NCI-H1694 (cell line): ENCODE measurements around the gene PLCL2.

ENCODE experiments used
- DNase-seq: peaks from one replicate; lab custom pipeline; 2025; lab: John Stamatoyannopoulos, UW

The PLCL2 gene

DNA sequence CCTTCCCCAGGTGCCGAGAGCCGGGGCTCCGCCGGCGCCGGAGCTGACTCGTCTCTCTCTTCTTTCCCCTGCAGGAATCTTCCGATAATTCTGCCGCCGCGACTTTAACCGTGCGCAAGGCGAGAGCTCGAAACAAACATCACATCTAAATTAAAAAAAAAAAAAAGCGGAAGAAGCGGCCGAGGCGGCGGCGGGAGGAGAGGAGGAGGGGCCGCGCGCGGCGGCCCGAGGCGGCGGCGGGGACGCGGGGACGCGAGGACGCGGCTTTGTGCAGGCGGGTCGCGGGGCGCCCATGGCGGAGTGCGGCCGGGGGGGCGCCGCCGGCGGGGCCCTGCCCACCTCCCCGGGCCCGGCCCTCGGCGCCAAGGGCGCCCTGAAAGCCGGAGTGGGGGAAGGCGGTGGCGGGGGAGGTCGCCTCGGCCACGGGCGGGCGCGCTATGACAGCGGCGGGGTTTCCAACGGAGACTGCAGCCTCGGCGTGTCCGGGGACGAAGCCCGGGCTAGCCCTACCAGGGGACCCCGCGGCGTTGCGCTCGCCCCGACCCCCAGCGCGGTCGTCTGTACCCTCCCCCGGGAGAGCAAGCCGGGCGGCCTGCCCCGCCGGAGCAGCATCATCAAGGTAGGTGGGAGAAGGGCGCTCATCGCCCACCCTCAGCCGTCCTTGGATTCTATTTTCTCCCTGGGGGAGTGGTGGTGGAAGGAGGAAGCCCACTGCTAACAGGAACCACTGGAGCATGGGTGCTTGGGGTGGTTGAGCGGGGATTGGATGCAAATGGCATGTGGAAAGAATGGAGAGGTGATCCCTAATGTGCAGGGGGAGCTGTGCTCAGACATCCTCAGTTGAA, at the start of gene PLCL2:
PLCL2 (plus strand) TSS at position 208 of the 845 bp plus-strand sequence; CDS start at position 293, 85 bp downstream.
- peak; percentile 35 for DNase-seq

DNA sequence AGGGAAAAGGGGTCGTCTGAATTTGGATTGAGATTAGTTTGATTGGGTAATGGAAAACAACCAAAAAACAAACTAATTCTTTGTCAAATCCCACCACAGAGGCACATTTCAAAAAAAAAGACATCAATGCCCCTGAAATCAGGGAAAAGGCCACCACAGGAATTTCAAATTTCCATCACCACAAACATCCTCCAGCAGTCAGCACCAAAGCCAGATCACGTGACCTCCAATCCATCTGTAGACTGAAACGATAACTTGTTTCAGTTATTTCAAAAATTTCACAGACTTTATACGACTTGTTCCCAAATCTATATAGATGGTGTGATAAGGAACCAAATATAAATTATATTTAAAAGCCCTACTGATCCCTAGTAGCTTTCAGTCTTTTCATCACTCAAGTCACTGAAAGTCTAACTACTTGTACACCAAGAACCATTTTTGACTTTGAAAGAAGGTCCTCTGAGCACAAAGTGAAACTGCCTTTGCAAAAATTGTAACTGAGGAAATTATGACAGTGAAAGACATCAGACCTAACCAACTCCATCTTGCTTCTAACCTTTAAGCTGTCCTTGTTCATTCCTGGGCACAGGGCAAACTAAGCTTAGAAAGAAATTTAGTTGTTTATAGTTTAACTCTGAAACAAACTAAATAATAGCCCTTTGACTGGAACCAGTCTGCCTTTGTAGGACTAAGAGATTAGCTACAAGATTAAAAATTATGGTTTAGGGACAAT, 48.1 kb upstream of the PLCL2 start:
- no peak for DNase-seq

DNA sequence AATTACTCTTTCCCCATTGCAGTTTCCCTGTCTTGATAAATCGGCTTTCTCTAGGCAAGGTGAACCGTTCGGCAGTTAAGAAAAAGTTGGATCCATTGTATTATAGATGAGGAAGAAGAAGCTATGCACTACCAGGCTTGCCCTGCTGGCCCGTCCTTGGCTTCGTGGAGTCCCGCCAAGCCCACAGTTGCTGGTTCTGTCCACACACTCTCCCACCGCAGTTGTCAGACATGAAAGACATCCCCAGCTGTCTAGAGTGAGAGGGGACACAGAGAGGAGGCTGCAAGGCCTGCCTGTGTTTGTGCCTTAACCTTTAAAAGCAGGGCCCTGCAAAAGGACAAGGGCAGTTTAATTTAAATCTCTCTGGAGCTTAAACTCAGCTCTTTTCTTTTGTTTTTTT, 47.2 kb upstream of the PLCL2 start:
- DNase-seq: no peak

DNA sequence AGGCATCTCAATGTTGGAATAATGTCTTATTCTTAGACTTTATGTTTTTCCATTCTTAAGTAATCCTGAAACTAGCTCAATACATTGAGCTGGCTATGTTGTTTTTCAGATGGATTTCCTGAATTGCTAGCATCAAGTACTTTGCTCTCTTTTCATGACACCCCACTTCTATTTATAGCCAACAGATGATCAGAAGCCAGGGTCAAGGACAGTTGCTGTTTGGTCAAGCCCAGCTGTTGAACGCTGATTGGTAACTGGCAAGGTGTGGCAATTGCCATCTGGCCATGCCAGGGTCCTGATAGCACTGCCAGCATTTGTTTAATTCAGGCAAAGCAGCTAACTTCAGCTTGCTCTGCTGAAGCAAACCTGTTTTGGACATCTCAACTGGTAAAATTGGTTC, 46.2 kb upstream of the PLCL2 start:
- DNase-seq: peak; percentile 4

DNA sequence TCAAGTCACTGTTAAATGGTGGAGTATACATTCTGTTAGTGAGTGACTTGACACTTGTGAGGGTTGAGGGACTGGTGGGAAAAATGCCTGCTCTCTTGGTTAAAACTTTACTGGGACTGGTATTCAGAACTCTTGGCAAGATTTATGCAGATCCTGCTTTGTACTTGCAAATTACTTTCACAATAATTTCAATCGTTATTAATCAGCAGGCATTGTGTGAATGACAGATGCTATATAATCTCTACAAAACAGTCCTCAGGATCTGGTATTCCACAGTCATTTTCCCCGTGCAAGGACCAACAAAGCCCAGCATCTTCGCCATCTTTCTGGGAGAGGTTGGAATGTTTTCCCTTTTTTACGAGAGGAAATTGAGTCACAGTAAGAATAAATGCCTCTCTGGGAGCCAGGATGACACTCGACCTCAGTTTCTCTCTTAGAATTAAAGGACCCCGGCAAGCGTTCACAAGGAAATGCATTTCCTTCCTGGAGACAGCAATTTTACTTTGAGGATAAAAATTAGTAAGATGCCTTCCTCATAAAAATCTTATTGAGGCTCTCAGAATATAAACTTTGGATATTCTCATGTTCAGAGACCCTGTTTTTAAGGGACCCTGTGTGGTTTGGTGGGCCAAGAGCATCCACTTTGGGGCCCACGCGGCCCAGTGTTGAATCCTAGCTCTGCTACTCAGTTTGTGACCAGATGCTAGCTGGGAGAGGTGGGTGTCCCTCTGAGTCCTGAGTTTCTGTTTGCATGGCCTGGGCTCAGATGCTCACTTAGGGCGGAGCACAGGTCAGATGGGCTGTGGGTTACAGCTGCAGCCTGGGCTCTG, 45.3 kb upstream of the PLCL2 start:
- DNase-seq: no peak

DNA sequence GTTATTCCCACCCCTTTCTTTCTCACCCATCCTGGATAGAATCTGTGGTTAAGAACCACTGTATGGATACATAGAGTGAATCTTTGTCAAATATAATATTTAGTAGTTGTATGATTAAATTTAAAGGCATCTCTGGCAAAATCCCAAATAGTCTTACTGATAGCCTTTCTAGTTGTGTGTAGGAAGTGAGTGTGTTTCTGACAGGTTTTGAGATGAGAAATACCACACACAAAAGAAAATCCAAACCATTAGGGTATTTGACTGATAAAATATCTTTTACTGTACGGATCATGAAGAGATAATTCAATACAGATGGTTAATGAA, 44.7 kb upstream of the PLCL2 start:
- no peak for DNase-seq

DNA sequence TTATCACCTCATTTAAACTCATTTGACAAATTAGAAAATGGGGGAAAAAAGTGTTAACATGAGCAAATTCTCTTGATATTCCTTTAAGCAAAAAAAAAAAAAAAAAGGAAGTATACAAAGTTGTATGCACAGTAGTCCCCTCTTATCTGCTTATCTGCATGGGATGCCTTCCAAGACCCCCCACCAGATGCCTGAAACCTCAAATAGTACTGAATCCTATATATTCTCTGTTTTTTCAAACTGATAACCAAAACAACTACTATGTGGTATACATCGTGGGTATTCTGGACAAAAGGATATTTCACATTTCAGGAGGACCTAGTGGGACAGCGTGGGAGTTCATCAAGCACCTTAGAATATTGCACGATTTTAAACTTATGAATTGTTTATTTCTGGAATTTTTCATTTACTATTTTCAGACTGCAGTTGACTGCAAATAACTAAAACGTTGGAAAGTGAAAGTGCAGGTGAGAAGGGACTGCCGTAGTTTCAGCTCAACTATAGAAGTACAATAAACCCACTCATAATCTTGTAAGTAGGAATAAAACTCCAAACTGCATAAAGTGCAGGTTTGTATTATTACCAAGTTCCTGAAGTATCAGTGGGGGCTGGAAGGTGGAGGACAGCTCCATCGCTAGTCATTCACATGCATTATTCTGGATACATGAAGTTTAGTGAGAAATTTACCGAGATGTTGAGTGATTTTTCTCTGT, 43.6 kb upstream of the PLCL2 start:
- no peak for DNase-seq

DNA sequence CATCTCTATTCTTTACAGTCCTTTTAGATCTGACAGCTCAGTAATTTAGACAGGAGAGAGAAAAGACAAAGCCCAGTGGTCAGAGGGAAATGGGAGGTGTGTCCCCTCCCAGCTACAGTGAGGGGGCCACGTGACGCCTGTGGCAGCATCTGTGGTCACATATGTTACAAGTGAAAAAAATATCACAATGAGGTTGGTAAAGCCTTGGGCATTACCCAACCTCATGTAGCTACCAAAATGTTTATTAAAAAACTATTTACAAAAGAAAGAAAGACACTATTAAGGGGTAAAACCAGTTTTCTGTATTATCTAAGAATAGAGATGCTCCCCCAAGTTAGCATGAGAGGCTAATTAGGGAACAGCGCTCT, 42.9 kb upstream of the PLCL2 start:
- peak; percentile 39 for DNase-seq

DNA sequence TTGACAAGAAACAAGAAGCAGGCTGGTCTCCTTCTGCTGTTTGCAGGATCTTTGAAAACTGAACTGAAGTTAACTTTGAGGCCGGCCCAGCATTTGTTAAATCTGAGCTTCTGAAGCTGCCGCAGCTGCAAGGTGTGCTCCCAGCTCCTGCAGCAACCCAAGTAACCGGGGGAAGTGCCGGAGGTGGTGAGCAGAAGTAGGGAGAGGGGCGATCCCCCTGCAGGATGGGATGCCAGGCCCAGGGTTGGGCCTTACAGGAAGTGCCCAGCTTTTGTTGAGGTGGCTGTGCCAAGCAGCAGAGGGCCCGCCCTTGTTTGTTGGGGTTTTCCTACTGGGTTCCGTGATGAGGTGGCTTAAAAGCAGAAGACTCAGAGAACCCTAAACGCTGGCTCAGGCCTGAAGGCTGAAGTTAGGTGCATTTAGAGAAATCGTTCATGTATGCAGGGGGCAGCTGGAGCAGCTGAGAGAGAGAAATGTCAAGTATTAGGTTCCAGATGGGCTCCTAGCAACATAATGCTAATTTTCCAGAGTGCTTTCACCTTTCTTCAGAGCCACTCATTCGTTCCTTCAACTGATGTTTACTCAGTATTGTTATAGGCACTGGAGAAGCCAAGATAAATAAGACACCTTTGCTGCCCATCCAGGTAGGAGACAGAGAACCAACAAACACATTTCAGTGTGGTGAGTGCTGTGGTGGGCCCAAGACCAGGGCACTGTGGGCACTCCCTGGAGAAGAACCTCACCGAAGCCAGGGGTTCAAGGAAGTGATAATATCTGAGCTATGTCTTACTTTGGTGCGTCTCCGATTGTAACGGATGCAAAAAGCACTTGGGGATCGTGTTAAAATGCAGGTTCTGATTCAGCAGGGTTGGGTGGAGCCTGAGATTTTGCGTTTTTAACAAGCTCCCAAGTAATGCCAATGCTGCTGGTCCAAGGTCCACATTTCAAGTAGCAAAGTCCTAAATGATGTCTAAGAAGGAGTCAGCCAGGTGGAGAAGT, 42.2 kb upstream of the PLCL2 start:
- DNase-seq: peak; percentile 73

DNA sequence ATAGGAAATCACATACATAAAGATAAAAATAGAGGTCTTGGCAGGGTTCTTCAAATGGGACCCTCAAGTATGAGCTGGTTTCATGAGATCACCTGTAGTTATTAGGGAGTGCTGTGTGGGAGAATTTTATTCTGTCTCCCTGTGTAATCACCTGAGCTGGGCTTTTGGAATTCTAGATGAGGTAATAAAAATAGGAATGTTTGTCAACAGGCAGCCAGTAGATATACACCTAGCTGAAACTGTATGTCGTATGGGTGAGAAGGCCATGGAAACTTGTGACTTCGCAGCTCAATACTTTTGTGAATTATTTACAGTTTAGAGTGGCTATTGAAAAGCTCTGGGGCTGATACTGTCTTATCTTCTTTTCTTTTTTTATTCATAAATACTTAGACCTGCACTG, 40.5 kb upstream of the PLCL2 start:
- no peak for DNase-seq

DNA sequence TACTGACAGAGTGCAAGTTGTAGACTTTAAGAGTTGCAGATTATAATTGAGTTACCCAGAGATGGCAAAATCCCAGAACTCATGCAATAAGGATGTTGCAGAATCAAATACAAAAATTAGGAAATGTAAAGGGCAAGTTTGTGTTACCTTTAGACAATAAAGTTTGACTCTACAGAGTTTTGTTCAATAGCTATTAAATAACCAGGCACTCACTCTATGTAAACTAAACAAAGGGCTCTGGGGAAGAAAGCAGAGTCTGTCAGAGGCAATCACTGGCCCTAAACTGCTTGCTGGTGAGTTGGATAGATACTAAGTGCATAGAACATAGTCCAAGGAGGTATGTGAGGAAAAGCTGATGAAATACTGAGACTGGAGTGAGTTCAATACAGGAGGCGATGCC, 40.0 kb upstream of the PLCL2 start:
- DNase-seq: no peak

DNA sequence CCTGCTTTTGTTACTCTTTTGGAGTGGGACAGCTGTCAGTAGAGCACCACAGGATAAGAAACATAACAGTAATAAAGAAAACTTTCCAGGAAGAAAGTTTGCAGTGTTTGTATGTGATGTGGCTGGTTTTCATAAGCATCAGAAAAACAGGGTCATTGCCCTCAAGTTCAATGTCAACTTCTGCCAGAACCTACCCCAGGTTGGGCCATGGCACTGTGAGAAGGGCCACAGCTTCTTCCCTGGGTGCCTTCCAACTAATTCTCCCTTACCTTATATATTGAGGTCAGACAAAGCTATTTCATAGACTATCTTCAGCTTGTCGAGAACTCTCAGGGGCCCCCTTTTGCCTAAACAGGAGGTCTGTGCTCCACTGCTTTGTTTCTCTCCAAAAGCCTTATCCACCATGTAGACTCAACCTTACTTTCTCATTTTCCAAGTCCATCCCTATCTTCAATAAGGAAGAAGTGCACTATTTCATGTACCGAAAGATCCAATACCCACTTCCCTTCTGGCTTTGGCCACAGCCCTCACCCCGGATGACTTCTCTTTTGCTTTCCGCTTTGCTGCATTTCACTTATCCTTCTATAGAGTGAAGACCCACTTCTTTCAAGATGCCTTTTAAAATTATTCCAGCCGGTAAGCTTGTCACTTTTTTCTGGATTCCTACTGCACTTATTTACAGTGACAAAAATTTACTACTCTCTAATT, 38.2 kb upstream of the PLCL2 start:
- DNase-seq: no peak

DNA sequence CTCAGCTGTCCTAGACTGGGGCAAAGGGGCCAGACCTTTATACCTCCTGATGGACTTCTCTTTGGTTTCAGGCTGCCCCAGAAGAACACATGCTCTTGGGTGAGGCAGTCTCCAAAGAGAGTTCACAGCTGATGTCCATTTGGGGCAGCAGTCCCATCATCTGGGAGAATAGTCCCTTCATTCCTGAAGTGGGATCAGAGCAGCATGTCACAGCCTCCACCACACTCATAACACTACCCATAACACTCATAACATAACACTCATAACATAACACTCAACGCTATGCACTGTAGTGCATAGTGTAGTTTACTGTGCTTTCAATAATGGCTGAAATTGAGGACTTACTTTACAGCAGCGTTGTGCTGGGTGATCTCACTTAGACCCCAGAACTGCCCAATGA, 36.7 kb upstream of the PLCL2 start:
- DNase-seq: no peak

DNA sequence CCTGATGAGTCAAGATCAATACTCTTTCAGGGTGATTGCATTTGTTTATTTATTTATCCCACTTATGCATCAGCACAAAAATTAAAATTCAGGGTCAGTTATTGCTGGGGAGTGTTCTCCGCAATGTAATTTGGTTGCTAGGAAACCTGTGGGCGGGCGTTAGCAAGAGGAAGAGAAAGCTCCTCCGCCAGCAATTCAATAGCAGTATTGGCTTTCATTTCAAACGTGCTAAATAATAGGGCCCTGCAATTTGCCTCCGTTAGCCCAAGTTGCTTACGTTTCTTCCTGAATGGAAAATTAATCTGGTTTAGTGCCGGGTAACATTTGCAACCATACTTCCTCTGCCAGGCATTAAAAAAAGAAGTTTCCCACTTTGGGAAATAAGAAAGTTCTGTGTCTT, 35.5 kb upstream of the PLCL2 start:
- DNase-seq: no peak

DNA sequence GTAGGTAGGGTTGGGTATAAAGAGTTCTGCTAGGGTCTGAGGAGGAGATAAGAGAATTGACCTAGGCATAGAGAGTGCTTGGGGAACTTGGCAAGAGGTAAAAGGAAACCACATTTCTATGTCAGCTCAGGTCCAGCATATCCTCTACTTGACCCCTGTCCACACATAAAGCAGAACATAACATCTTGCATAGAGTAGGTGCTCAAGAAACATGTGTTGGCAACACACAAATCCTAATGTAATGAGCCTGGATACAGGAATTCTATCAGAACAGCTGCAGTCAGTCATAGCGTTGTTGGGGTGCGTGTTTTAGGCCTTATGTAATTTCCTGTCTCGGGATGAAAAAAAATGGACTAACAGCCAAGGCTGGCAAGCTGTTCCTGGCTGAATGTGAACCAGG, 35.0 kb upstream of the PLCL2 start:
- no peak for DNase-seq

DNA sequence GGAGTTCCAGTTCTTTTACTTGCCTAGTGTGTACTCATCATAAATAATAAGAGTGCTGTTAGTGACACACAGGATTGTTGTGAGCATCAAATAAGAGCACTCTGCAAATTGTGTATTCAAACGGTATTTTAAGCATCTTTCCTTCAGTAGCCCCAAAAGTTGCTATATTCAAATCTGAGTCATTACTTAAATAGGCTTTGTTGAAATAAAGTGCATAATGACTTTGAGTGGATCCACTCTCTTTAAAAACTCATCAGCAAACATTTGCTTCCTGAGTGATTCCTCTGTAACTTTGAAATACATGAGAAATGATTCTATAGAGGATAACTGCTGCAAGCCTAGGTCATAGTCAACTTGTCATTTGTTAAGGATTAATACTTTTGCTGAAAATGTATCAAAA, 29.3 kb upstream of the PLCL2 start:
- DNase-seq: no peak

DNA sequence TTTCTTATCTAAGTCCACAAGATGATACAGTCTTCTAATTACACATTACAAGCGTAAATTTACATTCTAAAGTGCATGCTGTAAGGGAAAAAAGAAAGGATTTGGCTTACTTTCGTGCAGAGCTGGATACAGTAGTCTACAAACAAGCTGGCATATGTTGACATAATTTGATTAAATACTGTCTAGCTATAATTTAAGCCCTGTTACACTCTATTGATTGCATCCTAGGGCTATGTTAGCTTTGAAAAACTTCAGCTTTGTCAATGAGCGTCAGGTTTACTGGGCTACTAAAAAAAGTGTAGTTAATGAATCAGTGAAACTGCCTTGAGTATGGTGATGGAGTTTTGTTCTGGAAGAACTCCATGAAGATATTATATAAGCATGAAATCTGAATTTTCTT, 24.5 kb upstream of the PLCL2 start:
- no peak for DNase-seq

DNA sequence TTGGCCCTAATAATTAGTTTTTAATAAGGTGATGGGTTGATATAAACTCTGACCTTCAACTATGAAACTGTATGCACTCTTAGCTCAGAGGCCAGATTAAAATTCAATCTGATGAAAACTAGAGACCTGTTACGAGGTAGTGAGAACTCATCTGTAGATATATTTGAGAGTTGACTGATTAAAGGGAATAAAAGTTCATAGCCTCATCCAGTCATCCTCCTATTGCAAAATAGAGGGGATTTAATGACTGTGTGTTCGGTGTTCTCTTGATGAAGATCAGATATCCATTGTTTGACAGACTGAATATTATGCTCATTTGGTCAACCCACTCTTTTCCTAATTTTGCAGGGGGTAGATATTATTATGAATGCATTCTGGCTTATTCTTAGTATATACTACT, 23.3 kb upstream of the PLCL2 start:
- no peak for DNase-seq

DNA sequence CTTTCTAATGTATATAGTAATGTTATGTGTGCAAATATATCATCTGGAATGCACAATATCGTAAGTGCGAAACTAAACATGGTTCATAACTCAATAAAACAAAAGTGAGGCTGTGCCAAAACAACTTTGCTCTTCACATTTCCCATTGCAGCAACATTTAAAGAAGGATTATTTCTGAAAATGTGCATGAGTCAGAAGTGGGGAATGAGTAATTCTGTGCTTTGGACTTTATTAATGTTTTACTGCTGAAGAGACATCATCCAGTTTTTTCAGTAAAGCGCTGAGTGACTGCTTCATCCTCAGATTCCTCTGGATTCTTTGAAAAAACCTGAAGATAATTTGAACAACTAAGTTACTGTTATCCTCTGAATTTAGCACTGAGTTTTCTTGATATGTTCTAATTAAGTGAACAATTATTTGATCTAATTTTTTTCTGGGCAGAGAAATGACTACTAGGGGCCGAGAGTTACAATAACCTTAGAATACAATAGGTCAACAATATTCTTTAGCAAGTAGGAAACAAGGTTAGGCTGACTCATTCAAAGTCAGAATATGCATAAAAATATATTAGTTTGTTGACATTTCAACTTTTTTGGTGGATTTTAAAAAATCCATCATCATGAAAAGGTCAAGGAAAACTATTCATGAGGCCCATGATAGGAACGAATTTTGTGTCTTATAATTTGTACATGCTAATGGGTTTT, 20.0 kb upstream of the PLCL2 start:
- no peak for DNase-seq

DNA sequence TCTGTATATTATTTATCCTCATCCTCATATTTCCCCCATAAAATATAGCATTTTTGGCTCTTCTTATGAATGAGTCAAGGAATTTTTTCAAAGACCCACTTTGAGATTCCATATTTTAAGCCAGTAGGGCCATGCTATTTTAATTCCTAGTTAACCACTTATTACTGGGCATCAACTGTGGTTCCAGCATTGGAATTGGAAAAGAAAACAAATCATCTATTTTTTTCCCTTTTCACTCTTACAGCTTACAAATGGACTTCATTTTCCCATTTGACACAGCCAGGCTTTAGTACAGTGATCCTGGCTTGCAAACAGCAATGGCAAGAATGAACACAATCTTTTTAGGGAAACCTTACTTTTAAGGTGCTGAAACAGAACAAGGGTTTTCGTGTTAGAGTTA, 19.4 kb upstream of the PLCL2 start:
- no peak for DNase-seq
